ENCODE measurements around the gene NACA.

- TF ChIP-seq CTCF (IDR thresholded peaks at IDR 0.05; ENCODE audit: insufficient read depth, low read depth, low read length) (no peak), EZH2 (IDR thresholded peaks at IDR 0.05; ENCODE audit: insufficient read depth, low read length) (no peak)
Measured at GRCh38 chr12:56688129-56688845, 36.8 kb downstream of the NACA start, which contains the start of gene PTGES3.

Data from astrocyte (in vitro differentiated cells and primary cell).